NCI-H446 treated with DMSO at 0.1 percent for 48 hours (cell line): ENCODE data around the gene CRB1.

Experiments
- DNase-seq: peaks from one replicate; lab custom pipeline; 2025; lab: John Stamatoyannopoulos, UW

The CRB1 gene

DNA sequence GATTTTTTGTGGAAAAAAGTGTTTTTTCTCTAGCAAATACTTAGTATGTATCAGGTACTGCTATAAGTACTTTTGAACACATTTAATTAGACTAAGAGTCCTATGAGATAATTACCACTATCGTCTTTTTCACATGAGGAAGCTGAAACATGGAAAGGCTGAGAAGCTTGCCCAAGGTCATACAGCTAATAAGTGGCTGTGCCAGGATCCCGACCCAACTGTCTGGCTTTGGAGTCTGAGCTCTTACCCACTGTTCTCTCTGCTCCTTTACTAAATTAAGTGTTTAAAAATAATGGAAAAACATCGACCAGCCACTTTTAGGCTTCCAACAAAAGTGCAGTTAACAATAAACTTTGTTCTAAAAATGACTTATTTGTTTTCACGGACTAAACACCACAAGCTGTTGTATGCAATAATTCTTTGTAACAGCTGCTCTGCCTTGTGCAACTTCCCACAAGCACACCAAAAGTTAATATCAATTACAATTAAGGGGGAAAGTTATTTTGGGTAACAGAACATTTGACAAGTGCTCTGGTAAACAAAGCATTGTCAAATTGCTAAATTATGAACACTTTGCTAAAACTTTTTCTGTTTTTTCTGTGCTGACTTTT lies 75.7 kb downstream of the CRB1 start:
- no peak for DNase-seq

DNA sequence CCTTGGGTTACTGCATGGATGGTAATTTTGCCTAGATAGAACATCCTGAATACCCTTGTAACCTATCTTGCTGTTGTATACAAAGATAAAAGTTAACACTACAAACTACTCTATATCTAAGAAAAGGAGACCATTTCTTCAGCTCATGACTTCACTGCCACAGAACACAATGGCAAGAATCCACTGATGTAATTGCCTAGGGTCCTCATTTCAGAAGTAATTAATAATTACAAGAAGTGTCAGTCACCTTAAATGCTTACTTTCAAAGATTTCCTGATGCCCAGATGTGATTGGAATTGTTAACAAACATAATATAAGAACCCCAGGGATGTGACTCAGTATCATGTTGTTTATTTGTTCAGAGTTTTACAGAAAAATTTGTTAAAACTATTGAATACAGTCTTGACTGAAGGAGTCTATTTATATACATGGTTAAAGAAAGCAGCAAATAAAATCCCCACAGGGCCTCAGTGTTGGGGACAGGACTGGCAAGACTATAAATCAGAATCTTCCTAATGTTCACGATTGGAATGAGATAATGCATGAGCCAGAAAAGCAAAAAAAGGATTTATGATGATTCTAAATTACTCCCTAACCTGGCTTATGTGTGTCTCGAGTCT lies 83.9 kb downstream of the CRB1 start:
- no peak for DNase-seq

DNA sequence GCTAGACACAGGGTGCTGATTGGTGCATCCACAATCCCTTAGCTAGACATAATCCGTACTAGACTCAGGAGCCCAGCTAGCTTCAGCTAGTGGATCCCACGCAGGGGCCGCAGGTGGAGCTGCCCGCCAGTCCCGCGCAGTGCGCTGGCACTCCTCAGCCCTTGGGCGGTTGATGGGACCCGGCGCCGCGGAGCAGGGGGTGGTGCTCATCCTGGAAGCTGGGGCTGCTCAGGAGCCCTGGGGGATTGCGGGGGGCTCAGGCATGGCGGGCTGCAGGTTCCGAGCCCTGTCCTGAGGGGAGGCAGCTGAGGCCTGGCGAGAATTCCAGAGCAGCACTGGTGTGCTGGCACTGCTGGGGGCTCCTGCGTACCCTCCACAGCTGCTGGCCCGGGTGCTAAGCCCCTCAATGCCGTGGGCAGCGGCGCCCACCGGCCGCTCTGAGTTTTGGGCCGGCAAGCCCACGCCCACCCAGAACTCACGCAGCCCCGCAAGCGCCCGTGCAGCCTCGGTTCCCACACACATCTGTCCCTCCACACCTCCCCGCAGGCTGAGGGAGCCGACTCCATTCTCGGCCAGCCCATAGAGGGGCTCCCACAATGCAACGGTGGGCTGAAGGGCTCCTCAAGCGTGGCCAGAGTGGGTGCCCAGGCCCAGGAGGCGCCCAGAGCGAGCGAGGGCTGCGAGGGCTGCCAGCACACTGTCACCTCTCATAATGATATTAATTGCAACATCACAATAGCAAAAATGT lies 87.4 kb downstream of the CRB1 start:
- DNase-seq: no peak

- DNase-seq: peak; percentile 47
These were observed 88.9 kb downstream of the CRB1 start for GRCh38 chr1:197356723-197357533.

- DNase-seq: no peak
These were observed 90.9 kb downstream of the CRB1 start for GRCh38 chr1:197358959-197359358.

DNA sequence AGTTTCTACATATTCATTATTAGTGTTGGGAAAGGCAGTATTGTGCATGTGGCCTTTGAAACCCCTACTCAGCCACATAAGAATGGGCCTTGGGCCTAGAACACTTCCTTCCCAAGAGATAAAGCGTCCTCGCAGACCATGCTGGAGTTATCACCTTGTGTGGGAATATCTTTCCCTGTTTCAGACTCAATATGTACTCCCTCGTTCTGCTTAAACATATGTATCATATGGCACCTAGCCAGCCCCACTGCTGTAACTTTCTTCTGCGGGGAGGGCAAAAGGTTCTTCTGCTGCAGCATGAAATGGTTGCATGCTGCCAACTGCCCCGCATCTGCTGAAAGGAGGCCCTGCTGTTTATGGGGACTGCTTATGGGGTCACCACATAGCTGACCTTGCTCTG lies 92.0 kb downstream of the CRB1 start:
- DNase-seq: peak; percentile 7

GRCh38 chr1:197362871-197363270 lies 94.8 kb downstream of the CRB1 start:
- no peak for DNase-seq

GRCh38 chr1:197363855-197364254 lies 95.8 kb downstream of the CRB1 start:
- DNase-seq: no peak

DNA sequence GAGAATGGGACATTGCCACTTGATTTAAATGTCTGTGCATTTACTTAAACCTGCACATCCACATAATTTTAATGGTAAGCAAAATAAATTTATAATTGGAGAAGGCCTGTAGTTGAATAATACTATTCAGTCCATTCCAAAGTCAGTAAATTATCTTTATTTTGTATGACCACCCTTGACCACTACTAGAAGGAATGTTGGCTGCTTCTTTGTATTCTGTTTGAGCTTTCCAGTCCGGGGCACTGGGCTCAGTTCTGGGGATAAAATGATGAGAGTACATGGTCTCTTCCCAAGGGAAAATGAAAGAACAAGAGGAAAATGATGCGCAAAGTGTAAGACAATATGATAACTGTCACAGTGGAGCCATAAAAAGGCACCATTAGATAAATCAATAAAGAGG lies 98.9 kb downstream of the CRB1 start:
- DNase-seq: no peak

- no peak for DNase-seq
These were observed 99.6 kb downstream of the CRB1 start for GRCh38 chr1:197367627-197368026.

GRCh38 chr1:197374428-197374827 lies 106.4 kb downstream of the CRB1 start:
- no peak for DNase-seq

DNA sequence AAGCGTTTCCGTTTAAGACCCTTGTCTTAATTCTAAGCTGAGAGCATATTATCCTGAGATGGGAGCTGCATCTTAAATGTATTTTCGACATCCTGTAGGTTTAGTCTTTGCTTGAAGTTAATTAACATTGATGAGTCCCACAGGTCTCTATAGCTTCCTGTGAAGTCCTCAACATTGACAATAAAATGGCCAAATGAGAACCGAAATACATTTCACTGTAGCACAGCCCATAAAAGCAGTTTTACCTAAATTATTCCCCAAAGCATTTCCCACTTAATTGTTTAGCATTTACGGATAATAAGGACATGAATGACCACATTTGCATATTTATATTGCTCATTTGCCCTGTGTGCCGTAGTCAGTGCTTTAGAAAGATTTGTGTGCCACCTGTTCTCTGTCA lies 116.4 kb downstream of the CRB1 start:
- DNase-seq: no peak

- no peak for DNase-seq
These were observed 120.7 kb downstream of the CRB1 start for GRCh38 chr1:197388801-197389200.

DNA sequence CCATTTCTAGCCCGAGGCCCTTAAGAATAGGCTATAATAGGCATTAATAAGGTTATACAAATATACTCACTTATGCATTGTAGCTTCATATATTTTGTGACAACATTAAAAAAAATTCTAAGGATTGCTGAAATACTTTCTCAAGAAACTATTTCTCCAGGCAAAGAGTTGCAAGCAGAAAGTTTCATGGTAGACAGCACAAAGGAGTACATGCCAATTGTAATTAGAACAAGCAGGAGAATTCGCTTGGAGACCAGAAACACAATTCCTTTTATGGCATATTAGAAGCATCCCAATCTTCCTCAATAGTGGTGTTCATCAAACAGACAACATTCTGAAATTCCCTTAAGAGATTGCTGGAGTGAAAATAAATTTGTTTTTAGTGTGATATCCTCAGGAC lies 122.8 kb downstream of the CRB1 start:
- DNase-seq: no peak

GRCh38 chr1:197391303-197392226 lies 123.5 kb downstream of the CRB1 start:
- DNase-seq: no peak

- DNase-seq: no peak
These were observed 124.5 kb downstream of the CRB1 start for GRCh38 chr1:197392541-197392940.

GRCh38 chr1:197393105-197393504 lies 125.1 kb downstream of the CRB1 start:
- no peak for DNase-seq

- DNase-seq: no peak
These were observed 125.7 kb downstream of the CRB1 start for GRCh38 chr1:197393772-197394171.

DNA sequence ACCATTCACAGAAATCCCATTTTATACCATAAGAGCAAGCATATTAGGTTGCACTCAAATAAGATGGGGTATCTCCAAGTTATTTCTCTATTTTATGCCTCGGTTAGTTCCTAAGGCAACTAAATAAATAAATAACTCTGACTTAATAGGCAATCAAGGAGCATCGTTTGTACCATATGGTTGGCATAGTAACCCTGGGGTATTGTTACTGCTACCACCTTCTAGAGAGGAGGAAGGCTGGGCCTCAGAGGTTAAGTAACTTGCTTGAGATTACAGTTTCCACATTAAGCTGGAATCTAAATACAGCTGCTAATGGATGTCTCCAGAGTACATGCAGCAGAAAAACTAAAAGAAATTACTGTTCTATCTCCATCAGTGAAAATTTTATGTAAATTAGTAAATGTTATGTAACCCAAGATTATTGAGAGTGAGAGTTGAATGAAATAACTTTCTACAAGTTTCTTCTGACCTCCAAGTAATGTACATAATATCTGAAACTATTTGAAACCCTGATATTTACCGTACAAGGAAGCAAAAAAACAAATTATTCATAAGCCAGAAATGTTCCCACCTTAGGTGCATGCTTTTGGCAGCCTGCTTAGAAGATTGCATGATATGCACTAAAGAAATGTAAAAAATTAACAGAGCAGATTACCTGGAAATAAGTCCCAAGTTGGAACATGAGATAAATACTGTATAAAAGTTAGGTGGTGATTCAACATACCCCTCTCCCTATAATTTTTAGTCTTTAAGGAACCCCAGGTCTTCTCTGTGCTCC lies 127.0 kb downstream of the CRB1 start:
- DNase-seq: no peak

GRCh38 chr1:197397895-197398294 lies 129.8 kb downstream of the CRB1 start:
- DNase-seq: no peak
